RPMI7951 (cell line): Measurements from ENCODE around the gene HCFC1. TPM values are rescaled to one million over a fixed set of nuclear protein-coding genes. Genes with fewer than 3 reads are reported as not detected.
A peak's percentile ranks its signal among the peaks of the same experiment; 100 is the strongest.

Experiments used
- DNase-seq: peaks from one replicate; pipeline ENCODE4 v3.0.0-alpha.2; 2012; ENCODE audit warnings: low read depth
- total RNA-seq: library from RNA; depleted of rRNA; stranded (reverse); fragments of >200 nt; shearing (Covaris generic); gene quantifications from 2 replicates; pipeline ENCODE4 v1.2.3, GENCODE V29; 2014

Gene HCFC1
- total RNA-seq, 1 experiment from 2014 or later: 23.6 TPM

DNA sequence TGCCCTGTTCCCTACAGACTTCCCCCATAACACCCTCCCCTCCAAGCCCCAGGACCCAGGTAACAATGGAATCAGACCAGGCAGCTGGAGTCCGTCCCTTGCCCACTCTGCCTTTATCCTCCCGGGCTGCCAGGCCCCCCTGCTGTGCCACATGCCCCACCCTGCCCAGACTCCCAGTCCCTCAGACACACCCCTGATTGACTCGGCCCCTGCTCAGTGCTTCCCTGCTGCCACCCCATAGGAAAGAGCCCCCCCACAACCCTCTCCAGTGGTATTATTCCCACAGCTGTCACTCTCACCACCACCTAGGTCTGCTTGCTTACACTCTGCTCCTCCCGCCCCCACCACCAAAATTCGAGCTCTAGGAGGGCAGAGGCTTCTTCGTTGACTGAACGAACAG is 32.0 kb downstream of the HCFC1 start:
- no peak for DNase-seq

DNA sequence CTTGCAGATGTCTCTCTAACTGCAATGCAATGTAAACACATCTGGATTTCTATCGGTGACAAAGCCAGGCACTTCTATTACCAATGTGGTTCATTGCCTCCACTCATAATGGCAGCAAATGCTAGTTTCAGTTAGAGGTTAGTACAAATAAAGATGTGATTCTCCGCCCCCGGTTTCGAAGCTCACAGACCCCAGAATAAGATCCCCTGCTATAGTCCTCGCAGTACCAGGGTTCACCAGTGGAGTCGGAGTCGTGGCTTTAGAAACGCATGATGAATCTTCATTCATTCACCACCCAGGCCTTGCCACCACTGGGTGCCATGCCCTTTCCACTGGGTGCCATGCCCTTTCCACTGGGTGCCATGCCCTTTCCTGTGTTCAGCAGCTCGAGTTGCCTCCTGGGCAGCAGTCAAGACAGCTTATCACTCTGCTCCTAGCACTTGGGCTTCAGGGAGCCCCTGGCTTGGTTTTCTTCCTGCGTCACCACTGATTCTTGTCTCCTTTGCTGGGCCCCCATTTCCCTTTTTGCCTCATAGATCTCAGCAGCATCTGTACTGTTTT is 33.3 kb downstream of the HCFC1 start:
- no peak for DNase-seq

- DNase-seq: no peak
These were observed 34.6 kb downstream of the HCFC1 start for GRCh38 chrX:153937056-153937455.

GRCh38 chrX:153935326-153935851 is 36.2 kb downstream of the HCFC1 start:
- DNase-seq: peak; percentile 16

DNA sequence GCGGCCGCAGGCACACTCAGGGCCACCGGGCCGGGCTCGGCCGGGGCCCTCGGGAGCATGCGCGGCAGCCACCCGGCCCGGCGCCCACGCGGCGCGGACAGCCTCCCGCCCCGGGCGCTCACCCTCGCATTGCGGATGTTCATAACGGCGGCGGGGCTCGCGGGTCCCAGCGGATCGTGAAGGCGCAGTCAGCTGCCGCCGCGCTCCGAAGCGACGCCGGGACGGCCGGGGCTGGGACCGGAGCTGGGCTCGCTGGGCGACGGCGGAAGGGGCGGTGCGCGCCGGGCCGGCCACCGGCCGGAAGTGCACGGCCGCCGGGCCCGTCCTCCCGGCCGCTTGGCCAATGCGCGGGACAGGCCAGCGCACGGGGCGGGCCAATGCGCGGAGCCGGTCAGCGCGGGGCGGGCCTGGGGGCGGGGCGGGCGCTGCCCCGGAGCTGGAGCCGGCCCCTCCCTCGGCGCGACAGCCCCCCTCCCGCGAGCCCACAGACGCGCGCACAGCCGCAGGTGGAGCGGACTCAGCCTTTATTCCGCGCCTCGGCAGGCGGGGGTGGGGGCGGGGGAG is 36.8 kb downstream of the HCFC1 start, which contains the start of gene NAA10:
Gene NAA10 (minus strand): TSS at position 276 of the 564 bp plus-strand sequence. CDS start 133 bp downstream, at position 143.
- peak; percentile 70 for DNase-seq

- no peak for DNase-seq
These were observed 37.4 kb downstream of the HCFC1 start for GRCh38 chrX:153934148-153934761.

GRCh38 chrX:153933748-153934147 is 37.9 kb downstream of the HCFC1 start:
- peak; percentile 54 for DNase-seq

GRCh38 chrX:153932220-153932915 is 39.2 kb downstream of the HCFC1 start:
- no peak for DNase-seq

DNA sequence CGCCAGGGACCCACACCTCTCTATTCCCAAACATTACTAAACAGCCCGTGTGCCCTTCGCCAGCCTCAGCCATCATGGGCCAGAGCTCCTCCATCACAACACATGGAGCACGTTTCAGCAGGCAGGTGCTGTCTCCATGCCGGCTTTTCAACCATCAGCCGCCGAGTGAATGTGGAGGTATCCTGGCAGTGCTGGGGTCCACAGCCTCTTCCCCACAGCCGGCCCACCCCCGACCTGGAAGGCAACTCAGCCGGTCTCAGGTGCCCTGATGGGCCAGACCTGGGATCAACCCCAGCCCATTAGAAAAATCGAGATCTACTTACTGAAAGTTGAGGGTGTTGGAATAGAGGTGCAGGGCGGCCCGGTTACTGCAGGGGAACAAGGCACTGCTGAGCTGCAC is 39.9 kb downstream of the HCFC1 start:
- no peak for DNase-seq

DNA sequence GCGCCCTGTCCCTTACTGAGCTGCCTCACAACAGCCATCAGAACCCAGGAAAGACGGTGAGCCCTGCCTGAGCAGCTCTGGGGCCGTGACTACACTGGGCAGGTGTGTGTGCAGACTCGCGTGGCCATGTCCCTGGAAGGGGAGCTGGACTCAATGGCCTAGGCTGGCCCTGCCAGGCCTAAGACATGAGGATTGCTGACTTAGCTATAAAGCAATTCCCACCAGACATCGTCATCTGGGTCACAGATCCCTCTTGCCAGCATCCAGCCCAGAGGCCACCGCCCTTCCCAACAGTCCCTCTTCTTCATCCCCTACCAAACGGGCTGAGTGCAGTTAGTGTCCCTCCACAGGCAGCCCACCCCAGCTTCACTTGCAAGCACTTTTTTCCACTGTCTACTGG is 40.5 kb downstream of the HCFC1 start:
- no peak for DNase-seq

GRCh38 chrX:153930011-153930910 is 41.4 kb downstream of the HCFC1 start:
- DNase-seq: no peak

GRCh38 chrX:153929576-153929975 is 42.0 kb downstream of the HCFC1 start:
- DNase-seq: no peak

DNA sequence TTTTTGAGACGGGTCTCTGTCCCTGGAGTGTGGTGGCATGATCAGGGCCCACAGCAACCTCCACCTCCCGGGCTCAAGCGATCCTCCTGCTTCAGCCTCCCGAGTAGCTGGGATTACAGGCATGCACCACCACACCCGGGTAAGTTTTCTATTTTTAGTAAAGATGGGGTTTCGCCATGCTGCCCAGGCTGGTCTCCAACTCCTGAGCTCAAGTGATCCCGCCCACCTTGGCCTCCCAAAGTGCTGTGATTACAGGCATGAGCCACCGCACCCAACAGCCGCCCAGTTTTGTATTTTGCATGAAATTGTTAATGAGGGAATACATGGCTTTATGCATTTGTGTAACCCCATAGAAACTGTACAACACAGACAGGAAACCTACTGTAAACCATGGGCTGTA is 42.8 kb downstream of the HCFC1 start:
- no peak for DNase-seq

DNA sequence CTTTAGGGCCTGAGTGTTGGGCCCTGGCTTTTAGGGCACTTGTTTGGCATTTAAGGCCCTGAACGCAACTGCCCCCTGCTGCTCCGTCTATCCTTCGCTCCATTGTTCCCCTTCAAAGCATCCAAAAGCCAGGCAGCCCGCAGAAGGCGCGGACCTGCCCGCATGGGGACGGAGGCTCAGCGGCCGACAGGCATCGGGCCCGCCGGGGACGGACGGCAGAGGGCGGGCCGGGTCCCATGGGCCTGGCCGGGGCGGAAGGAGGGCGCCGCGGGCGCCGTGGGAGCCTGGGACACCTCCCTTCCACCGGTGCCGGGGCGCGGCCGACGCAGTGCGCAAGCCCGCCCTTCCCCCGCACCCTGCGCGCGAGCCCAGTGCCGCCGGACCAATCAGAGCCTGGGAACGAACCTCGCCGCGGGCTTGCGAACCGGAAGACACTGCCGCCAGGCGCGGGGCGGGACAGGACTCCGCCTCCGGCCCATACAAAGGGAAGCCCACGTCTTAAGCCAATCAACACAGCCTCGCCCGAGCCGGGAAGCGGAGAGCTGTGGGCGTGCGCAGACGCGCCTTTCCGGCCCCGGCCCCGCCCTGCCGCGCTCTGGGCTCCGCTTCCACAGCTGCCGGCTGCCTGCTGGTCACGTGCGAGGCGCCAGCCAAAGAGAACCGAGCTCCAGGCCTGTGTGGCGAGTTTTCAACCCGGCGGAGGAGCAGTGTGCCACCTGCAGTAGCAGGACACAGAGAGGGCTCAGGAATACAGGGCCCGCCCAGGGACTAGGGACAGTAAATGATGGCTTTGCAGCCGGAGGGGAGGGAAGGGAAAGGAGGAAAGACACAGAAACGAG is 43.5 kb downstream of the HCFC1 start:
- peak; percentile 94 for DNase-seq

DNA sequence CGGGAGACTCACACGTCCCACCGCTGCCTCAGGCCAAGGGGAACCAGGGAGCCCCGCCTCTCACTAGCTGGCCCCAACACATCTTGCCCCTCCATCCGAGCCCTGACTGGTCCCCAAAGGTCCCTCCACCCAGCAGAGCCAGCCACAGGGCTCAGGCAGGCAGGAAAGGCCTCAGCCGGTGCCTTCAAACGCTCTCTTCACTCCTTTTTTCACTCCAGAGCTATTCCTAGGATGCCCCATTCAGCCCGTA is 44.0 kb downstream of the HCFC1 start:
- no peak for DNase-seq

DNA sequence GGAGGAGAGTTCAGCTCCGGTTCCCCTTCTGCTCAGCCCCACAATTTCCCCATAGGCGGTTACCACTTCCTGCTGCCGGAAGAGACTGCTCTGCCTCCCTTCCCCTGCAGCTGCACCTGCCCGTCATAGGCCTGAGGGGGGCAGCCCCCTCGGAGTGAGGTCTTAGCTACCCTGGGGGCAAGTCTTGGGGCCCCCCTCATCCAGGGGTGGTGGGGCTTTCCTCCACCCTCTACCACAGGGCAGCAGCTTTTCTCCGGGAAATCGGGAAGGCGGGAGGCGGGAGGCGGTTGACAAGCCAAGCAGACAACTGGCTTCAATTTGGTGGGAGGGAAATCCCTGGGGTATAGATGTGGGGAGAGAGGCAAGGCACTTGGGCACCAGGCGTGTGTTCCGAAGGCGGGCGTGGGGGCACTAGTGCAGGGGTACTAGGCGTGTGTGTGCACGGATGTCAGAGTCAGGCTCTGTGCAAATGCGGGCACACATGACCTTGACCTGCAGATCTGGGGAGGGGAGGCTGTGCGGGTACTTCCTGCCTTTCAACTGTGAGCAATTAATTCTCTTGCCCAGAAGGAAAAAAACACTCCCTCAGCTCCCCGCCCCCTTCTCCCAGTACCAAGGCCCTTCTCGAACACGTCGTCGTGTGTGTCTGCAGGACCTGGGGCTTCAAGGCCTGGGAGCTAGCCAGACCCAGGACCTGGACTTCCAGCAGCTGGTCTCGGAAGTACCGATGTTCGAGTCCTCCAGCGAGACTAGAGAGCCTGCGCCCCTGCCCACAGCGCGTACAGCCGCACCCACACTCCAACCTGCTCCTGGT is 44.6 kb downstream of the HCFC1 start:
- peak; percentile 72 for DNase-seq

GRCh38 chrX:153926552-153926857 is 45.1 kb downstream of the HCFC1 start:
- no peak for DNase-seq

- DNase-seq: no peak
These were observed 45.7 kb downstream of the HCFC1 start, which contains the start of gene ARHGAP4 for GRCh38 chrX:153925739-153926551. Gene ARHGAP4 (minus strand): TSS chrX:153926264. CDS start chrX:153926202, 62 bp downstream.

GRCh38 chrX:153925387-153925738 is 46.3 kb downstream of the HCFC1 start:
- no peak for DNase-seq
